GM19452 (cell line): ENCODE results near the gene CNTN5.
A peak's percentile ranks its signal among the peaks of the same experiment; 100 is the strongest.

Experiments
- ATAC-seq: cut with Tn5 transposase; IDR thresholded peaks from one replicate; pipeline ENCODE4 v1.9.1; 2021; ENCODE audit not compliant: unreplicated experiment

CNTN5 gene

DNA sequence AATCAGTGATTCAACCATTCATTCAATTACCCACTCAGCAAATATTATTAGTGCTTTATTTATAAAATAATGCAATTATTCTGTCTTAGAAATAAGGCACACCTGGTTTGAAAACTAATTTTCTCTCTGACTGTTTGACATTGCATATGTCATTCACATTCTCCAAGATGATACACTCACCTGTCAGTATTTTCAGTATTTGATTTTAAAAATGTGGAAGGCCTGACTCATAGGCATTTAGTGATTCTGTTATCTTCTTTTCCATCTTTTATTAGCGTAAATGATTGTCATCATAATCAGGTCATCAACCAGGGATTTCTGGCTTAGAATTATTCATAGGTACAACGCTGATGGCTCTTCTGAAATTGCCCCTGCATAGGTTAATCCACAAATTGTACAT lies 480.9 kb downstream of the CNTN5 start:
- ATAC-seq, result no peak

DNA sequence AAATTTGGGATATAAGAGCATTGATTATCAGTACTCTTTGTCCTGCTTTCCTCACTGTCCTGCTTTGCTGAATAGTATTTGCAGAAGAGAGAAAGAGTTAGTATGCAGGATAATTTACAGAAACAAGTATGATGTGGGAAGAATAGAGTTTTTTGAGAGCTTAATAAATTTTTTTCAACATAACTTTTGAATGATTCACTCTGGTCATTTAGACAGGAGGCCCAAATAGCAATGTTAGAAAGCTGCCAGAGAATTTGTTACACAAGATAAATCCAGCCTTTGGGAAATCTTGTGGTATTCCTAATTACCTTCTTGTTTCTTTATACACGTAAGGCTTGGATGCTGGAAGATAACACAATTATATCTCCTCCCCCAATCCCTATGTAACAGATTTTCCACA lies 484.6 kb downstream of the CNTN5 start:
- ATAC-seq, result no peak

DNA sequence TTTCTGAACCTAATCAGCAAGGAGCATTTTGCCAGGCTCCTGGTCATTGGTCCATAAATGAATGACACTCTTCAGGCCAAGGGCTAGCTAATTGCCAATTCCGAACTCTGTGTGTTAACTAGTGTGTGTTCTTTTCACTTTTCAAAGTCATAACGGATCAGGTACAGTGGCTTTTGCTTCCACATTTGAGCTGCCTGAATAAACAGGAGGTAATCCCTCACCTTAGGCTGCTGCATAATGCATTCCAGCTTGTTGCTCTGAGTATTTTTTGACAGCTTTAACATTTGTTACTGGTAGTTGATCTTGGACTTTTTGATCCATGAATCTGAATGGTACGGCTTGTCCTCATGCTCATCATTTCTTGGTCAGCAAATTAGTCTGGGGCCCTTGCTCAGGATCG lies 485.1 kb downstream of the CNTN5 start:
- no peak for ATAC-seq

DNA sequence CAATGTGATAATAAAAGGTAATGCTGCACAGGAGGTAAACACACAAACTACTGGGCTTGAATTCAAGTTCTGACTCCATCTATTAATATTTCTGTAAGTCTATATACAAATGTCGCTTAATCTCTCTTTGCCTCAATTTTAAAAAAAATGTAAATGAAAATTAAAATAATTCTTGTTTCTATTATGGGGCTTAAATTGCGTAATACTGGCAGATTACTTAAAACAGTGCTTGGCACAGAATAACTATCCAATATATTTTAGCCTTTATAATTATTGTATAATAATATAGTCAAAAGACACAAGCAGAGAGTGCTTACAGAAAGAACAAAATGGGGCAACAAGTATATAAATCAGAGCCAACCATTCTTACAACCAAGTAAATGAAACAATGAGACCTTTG lies 489.1 kb downstream of the CNTN5 start:
- ATAC-seq, result no peak

DNA sequence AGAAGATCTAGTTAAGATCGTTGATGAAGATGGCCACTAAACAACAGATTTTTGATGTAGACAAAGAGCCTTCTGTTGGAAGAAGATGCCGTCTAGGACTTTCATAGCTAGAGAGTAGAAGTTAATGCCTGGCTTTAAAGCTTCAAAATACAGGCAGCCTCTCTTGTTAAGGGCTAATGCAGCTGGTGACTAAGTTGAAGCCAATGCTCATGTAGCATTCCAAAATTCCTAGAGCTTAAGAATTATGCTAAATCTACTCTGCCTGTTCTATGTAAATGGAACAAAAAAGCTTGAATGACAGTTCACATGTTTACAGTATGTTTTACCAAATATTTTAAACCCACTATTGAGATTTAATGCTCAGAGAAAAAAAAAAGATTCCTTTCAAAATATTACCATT lies 492.6 kb downstream of the CNTN5 start:
- ATAC-seq, result no peak

DNA sequence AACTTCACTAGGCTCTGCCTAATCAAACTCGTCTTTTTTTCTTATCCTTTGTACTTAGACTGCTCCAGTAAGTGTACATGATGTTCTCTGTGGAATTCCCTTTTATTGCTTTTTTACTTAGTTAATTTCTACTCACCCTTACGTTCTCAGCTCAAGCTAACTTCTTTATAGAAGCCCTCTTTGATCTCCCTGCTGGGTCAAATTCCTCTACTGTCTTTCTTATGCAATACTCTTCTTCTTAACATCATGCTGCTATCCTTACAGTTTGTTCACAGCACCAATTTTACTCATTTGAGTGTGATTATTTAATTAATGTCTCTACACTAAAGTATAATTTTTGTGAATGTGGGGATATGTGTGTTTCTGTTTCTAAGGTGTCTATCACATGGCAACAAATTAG lies 498.3 kb downstream of the CNTN5 start:
- ATAC-seq, result no peak

GRCh38 chr11:99522467-99523173 lies 501.9 kb downstream of the CNTN5 start:
- no peak for ATAC-seq

DNA sequence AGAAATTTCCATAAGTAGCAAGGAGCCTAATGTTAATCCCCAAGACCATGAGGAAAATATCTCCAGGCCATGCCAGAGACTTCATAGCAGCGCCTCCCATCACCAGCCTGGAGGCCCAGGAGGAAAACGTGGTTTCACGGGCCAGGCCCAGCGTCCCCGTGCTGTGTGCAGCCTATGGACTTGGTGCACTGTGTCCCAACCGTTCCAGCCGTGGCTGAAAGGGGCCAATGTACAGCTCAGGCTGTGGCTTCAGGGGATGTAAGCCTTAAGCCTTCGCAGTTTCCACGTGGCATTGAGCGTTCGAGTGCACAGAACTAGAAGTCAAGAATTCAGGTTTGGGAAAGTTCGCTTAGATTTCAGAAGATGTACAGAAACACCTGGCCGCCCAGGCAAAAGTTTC lies 510.7 kb downstream of the CNTN5 start:
- no peak for ATAC-seq

- ATAC-seq, result peak; percentile 52
These were observed 514.1 kb downstream of the CNTN5 start for GRCh38 chr11:99534812-99535211.

DNA sequence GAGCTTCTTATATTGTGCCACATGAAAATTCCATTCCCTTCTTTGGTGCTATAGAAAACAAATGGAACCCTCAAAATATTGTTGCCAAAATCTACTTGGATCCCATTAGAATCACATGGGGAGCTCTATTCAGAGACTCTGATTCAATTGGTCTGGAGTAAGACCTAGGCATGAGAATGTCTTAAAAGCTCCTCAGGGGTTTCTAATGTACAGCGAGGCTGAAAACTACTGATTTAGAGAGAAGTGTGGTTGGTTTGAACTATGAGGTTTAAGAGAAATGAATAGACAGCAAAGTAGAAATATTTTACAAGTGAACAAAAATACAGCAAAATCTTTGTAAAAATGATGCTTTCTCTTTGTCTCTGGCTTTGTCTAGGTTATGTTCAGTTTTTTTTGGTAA lies 514.7 kb downstream of the CNTN5 start:
- peak; percentile 82 for ATAC-seq

GRCh38 chr11:99535819-99536218 lies 515.1 kb downstream of the CNTN5 start:
- peak; percentile 82 for ATAC-seq

GRCh38 chr11:99537681-99538080 lies 516.9 kb downstream of the CNTN5 start:
- no peak for ATAC-seq

GRCh38 chr11:99545616-99546015 lies 524.9 kb downstream of the CNTN5 start:
- ATAC-seq, result no peak

DNA sequence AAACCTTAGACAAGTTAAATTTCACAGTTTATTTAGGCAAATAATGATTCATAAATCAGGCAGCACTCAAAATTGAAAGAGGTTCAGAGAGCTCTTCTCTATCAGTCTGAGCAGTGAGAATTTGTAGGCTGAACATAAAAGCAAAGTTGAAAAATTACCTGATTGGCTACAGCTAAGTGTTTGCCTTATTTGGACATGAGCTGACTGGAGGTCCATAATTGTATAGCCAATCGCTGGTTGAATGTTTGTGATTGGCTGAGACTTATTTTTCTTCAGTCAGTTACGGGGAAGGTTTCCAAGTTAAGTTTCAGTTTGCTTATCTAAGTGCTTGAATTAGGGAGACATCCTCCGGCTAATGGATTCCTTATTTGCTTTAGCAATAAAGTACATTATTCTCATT lies 527.5 kb downstream of the CNTN5 start:
- ATAC-seq, result no peak

DNA sequence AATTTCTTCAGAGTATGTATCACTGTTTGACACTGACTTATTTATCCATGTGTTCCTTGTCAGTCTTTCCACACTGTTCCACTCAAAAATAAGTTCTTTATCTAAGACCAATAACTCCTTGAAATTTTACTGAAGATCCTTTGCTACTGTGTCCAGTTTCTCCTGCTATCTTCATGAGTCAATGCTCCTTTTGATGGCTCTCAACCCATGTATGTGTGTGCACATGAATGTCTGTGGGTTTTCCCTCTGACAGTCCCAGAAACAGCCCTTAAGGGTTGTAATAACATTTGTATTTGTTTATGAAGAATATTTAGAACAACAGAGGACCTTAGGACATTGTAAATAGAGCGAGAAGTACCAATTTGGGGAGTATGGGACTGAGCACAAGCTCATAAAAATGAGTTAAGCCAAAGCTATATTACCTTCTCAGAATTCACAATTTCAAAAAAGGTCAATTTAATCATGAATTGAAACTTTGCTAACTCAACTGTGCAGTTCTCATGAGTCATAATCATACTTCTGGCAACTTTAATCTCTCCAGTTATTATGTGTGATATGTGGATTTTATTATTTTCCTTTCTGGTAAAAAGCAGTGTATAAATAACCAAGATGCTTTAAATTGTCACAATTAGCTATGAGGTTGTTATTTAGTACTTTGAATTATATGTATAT lies 533.6 kb downstream of the CNTN5 start:
- no peak for ATAC-seq

GRCh38 chr11:99555486-99555885 lies 534.7 kb downstream of the CNTN5 start:
- no peak for ATAC-seq

DNA sequence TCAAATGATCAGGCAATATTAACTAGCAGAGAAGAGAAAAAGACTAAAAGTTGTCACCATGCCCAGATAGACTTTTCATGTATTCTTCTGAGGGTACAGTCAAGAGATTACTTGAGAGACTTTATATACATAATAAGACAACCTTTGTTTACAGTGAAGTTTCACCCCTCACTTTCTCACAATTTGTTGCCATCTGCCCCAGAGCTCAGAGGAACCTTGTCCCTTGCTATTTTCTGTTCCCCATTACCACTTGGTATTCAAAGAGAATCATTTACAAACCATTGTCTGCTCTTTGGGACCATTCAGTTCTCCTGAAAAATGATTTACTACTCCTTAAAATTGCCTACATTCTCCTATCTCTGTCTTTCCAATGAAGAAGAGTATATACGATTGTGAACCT lies 544.6 kb downstream of the CNTN5 start:
- peak; percentile 52 for ATAC-seq

GRCh38 chr11:99567334-99567956 lies 546.7 kb downstream of the CNTN5 start:
- ATAC-seq, result no peak

DNA sequence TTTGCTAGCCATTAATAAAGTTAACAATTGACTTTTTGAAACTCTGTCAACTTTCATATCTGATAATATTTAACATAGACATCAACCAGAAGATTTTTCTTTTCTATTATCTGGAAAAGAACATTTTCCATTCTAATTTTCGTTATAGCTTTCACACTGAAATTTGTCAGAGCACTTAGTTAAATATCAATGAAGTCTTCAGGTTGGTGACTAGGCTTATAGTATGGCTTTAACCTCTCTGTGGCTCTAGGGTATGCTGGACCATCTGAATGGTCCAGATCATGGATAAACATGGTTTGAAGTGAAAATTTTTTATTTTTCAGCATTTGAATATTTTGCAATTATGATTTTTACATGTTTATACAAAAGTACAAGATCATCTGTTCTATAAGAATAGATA lies 548.1 kb downstream of the CNTN5 start:
- ATAC-seq, result no peak

DNA sequence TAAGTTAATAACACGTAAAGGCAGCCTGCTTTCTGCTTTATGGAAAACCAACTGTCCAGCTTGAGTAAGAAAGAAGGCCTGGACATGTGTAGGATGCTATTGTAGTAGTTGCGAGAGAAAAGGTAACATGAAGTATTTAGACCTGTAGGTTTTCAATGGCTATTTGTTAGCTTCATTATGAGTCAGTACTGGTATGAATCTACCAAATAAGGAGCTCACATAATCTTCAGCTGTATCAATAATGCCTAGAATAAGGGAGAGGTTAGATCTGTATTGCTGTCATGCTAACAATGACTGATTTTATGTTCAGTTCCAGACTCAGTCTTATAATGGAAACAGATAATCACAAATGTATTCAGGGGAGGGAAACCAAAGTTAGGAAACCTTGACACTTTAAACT lies 550.3 kb downstream of the CNTN5 start:
- ATAC-seq, result peak; percentile 74

DNA sequence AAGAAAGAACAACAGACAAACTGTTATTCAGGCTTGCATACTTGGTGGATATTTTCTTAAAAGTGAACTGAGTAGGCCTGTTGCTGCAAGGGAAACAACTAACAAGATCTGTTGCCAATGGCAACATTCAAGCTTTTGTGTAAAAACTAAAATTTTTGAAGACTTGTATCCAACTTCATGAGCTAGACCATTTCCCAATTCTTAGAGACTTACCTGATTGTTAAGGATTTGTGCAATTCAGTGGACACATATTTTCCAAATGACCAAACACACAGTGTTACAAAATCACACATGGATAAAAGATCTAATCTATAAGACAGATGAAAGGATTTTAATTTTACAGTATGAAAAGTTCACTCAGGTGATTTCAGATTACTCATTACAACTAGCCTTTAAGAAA lies 564.1 kb downstream of the CNTN5 start:
- ATAC-seq, result no peak

- no peak for ATAC-seq
These were observed 564.9 kb downstream of the CNTN5 start for GRCh38 chr11:99585606-99586005.
